ENCODE data around the gene SPINK5.

DNA sequence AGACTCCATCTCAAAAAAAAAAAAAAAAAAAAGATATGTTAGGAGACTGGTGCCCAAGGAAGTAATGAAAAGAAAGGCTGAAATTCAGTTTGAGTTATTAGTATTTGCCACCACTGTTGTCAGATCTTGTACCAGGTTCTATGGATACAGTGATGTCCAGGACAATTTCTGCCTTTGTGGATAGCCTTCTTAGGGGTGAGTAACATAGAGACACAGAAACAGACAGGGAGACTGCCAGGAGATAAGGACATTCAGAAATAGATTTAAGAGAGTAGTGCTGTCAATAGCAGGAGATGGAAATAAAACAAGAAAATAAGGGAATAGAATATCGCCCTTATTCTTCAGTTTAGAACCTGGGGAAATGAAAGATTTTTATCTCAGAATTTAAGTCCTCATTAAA, 98.3 kb downstream of the SPINK5 start:
- TF ChIP-seq POLR2A (IDR thresholded peaks at IDR 0.05; ENCODE audit: low read depth, low read length) (no peak), TAF1 (IDR thresholded peaks at IDR 0.05; ENCODE audit: borderline replicate concordance, low read depth, low read length) (no peak)

Data from GM12892 (cell line).